Left lung (tissue), 10 donors: ENCODE data around the gene FZD8. TPM values are rescaled to one million over a fixed set of nuclear protein-coding genes. Genes with fewer than 3 reads are reported as not detected.
A peak's percentile ranks its signal among the peaks of the same experiment; 100 is the strongest.

Experiments
- ATAC-seq: fragments of 200-7000 bp; cut with Tn5 transposase; one replicate; pipeline ENCODE4 v1.9.1; 2020; ENCODE audit warnings: moderate library complexity
- DNase-seq, 4 donors: peaks; one replicate each; pipeline ENCODE4 v3.0.0-alpha.2; 2013 to 2020
- H3K27ac ChIP-seq, 2 donors: fragments of 200-600 bp; sonication (generic) in 1 of 2; one replicate each; pipeline versions ENCODE4 v1.5.0 to v1.8.0; 2020 to 2021
- H3K27me3 ChIP-seq, 2 donors: fragments of 200-600 bp; sonication (generic) in 1 of 2; one replicate each; pipeline versions ENCODE4 v1.5.0 to v1.8.0; 2020 to 2021
- H3K36me3 ChIP-seq, 2 donors: fragments of 200-600 bp; sonication (generic) in 1 of 2; one replicate each; pipeline versions ENCODE4 v1.5.0 to v1.8.0; 2020 to 2021
- H3K4me1 ChIP-seq, 2 donors: fragments of 200-600 bp; one replicate each; pipeline ENCODE4 v1.8.0; 2021
- H3K4me3 ChIP-seq, 2 donors: fragments of 200-600 bp; sonication (generic) in 1 of 2; one replicate each; pipeline versions ENCODE4 v1.5.0 to v1.8.0; 2020 to 2021; ENCODE audit warnings: mild to moderate bottlenecking in 1 of 2
- H3K9me3 ChIP-seq, 2 donors: fragments of 200-600 bp; sonication (generic) in 1 of 2; one replicate each; pipeline versions ENCODE4 v1.5.0 to v1.8.0; 2020 to 2021
- intact Hi-C, 2 donors: fragments of 100-400 bp; cut with DNase I; formaldehyde crosslinking; loops; one replicate each; pipeline versions ENCODE4 v1.11.2 to v1.14.2; 2022
- polyA plus RNA-seq, 6 donors: library from polyadenylated mRNA; unstranded; fragments of 120-200 nt; gene quantifications; one replicate each; pipeline ENCODE4 v1.2.1, GENCODE V29; 2013; ENCODE audit not compliant: insufficient read length in 6 of 6
- total RNA-seq, 2 donors: library from RNA; stranded (reverse); fragmentation: NEBNext Ultra II Directional; extraction: Animal tissue kit (Norgen Biotek cat#: 25700); gene quantifications; one replicate each; pipeline ENCODE4 v1.2.1, GENCODE V29; 2021
- TF ChIP-seq, protein P1 (sequence below), 2 donors: fragments of 200-600 bp; sonication (generic) in 1 of 2; IDR thresholded peaks; one replicate each; pipeline versions ENCODE4 v1.5.0 to v1.8.0; 2021; ENCODE audit warnings: antibody characterized with exemption in 2 of 2
- donor health status: DM: no; HTN: yes; CAD: no.
- donor health status: DM: no; HTN: no; CAD: no.

The FZD8 gene
- total and polyA plus RNA-seq, 8 donors, result 1.9 to 16.4 (median 5.0) TPM

DNA sequence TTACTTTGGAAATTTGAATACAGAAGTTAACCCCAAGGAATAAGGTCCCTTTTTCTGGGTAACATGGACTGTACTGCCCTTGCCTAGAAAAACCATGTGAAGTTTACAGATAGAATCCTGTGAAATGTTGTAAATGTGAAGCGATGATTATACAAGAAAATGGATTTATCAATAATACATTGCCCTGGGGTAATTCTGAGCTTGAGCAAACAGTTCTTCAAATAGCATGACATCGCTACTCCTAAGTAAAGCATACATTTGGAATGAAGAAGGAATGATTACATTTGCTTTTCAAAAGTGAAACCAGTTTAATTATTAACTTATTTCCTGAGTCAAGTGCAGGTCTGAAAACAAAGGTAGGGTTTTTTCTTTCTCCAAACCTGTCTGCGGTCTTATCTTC, 43.3 kb upstream of the FZD8 start:
- DNase-seq (peak in 1 of 4 donors; percentile 28), ATAC-seq (peak; percentile 74)
- Histone ChIP-seq H3K4me3 (no peak overlapping the region), H3K36me3 (no peaks in the 10 kb centered on the region), H3K9me3 (no peaks in the 10 kb centered on the region), H3K4me1 (no peaks in the 10 kb centered on the region), H3K27me3 (peaks cover 0 to 4% of the 10 kb centered on the region in 2 donors), H3K27ac (peak overlapping the region; percentile 31 to 70)
- TF ChIP-seq, protein P1, sequence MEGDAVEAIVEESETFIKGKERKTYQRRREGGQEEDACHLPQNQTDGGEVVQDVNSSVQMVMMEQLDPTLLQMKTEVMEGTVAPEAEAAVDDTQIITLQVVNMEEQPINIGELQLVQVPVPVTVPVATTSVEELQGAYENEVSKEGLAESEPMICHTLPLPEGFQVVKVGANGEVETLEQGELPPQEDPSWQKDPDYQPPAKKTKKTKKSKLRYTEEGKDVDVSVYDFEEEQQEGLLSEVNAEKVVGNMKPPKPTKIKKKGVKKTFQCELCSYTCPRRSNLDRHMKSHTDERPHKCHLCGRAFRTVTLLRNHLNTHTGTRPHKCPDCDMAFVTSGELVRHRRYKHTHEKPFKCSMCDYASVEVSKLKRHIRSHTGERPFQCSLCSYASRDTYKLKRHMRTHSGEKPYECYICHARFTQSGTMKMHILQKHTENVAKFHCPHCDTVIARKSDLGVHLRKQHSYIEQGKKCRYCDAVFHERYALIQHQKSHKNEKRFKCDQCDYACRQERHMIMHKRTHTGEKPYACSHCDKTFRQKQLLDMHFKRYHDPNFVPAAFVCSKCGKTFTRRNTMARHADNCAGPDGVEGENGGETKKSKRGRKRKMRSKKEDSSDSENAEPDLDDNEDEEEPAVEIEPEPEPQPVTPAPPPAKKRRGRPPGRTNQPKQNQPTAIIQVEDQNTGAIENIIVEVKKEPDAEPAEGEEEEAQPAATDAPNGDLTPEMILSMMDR (IDR thresholded peaks at IDR 0.05), result no peak
- intact Hi-C loops, result no loop called here

DNA sequence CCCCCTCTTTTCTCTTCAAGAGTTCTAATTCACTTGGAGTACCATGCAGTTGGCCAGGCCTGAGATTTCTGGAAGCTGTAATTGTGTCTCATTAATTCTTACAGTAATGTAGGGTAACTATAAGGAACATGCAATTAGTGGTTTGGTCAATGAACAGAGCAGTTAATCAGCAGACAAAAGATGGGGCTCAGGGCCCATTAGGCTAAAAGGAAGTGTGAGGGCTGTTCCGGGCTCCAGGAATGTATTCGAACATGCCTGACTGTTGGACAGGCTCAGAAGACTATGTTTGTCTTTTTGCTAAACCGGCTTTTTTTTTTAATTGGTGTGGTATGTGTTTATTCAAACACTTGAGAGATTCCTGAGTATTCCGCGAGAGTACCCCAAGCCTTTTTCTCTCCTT, 42.5 kb upstream of the FZD8 start:
- intact Hi-C loops, result no loop called here
- Histone ChIP-seq H3K4me3 (no peak overlapping the region), H3K4me1 (no peaks in the 10 kb centered on the region), H3K9me3 (no peaks in the 10 kb centered on the region), H3K36me3 (no peaks in the 10 kb centered on the region), H3K27ac (peak overlapping the region; percentile 26 to 31), H3K27me3 (peaks cover 0 to 4% of the 10 kb centered on the region in 2 donors)
- TF ChIP-seq, protein P1 (IDR thresholded peaks at IDR 0.05), result no peak
- ATAC-seq (peak; percentile 92), DNase-seq (peak in 1 of 4 donors; percentile 18)

DNA sequence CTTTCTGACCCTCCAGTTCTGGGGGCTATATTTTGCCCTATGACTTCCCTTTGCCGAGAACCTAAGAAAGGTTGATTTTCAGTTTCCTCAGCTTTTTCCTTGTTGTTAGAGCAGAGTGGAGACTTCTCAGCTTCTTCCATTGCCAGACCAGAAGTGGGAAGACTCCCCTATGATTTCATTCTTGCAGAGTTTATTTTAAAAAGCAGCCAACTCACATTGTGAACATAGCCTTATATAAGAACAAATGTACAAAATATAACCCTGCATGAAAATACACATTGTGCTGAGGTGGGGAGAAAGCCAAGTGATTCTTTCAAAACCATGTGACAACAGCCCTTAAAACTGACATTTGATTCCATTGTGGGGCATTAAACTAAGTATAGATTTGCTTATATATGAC, 33.8 kb upstream of the FZD8 start:
- ATAC-seq (no peak), DNase-seq (no peak)
- H3K27ac ChIP-seq, result no peak overlapping the region
- no peaks in the 10 kb centered on the region for H3K36me3 ChIP-seq
- no peaks in the 10 kb centered on the region for H3K4me1 ChIP-seq
- H3K9me3 ChIP-seq, result no peaks in the 10 kb centered on the region
- no peaks in the 10 kb centered on the region for H3K27me3 ChIP-seq
- intact Hi-C loops, result no loop called here
- TF ChIP-seq, protein P1 (IDR thresholded peaks at IDR 0.05), result no peak
- H3K4me3 ChIP-seq, result no peak overlapping the region

DNA sequence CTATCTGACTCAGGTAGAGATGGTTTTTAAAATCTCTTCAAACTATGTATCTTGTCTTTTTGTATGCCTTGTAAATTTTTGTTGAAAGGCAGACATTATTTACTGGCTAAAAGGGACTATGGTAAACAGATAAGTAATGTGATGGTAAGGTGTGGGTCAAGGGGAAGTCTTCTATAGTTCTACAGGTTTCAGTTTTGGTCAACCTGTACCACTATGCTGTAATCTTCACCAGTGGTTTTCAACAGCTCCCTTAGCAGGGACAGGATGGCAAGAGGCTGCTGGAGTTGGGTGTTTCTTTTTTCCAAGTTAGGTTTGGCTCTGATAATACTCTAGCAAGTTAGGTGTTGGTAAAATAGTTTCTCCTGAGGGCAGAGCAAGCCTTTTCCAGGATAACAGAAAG, 32.7 kb upstream of the FZD8 start:
- no peak overlapping the region for H3K27ac ChIP-seq
- ATAC-seq, result no peak
- DNase-seq, result no peak
- no peak overlapping the region for H3K4me3 ChIP-seq
- intact Hi-C loops, result no loop called here
- H3K36me3 ChIP-seq, result no peaks in the 10 kb centered on the region
- H3K4me1 ChIP-seq, result no peaks in the 10 kb centered on the region
- no peaks in the 10 kb centered on the region for H3K27me3 ChIP-seq
- no peaks in the 10 kb centered on the region for H3K9me3 ChIP-seq
- TF ChIP-seq, protein P1 (IDR thresholded peaks at IDR 0.05), result no peak

DNA sequence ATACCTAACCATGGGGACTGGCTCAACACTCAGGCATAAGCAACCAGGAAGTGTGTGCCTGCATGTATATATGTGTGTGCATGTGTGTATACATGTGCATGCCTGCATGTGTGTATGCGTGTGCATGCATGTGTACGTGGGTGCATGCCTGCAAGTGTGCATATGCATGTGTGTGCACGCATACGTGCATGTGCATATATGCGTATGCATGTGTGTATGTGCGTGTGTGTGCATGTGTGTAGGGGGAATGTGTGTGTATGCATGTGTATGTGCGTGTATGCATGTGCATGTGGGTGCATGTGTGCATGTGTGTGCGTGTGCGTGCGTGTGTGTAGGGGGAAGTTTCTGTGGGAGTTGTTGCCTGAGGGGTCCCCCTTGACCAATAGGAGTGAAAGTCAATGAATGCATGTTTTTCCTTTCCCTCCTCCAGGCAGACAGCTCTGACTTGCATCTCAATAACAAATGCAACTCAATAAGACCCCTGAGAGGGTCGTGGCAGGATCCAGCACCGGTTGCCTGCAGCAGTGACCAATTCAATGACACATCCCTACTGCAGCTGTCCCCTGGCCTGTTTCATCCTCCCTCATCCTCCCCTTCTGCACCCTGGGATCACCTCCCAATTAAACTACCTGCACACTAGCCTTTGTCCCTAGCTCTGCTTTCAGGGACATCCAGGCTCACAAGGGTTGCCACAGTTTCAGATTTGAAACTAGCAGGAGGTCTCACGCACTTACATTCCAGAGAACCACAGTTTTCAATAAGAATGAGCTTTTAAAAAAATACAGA, 27.0 kb upstream of the FZD8 start:
- H3K4me1 ChIP-seq, result no peaks in the 10 kb centered on the region
- ATAC-seq (no peak), DNase-seq (no peak)
- no peaks in the 10 kb centered on the region for H3K9me3 ChIP-seq
- no peaks in the 10 kb centered on the region for H3K27me3 ChIP-seq
- H3K27ac ChIP-seq, result no peak overlapping the region
- H3K36me3 ChIP-seq, result no peaks in the 10 kb centered on the region
- no peak overlapping the region for H3K4me3 ChIP-seq
- intact Hi-C loops, result no loop called here
- TF ChIP-seq, protein P1 (IDR thresholded peaks at IDR 0.05), result no peak
